ENCODE results near the gene C16orf82. TPM values are rescaled to one million over a fixed set of nuclear protein-coding genes. Genes with fewer than 3 reads are reported as not detected.

C16orf82 gene
- total RNA-seq, 1 donor from 2014 or later = not detected

DNA sequence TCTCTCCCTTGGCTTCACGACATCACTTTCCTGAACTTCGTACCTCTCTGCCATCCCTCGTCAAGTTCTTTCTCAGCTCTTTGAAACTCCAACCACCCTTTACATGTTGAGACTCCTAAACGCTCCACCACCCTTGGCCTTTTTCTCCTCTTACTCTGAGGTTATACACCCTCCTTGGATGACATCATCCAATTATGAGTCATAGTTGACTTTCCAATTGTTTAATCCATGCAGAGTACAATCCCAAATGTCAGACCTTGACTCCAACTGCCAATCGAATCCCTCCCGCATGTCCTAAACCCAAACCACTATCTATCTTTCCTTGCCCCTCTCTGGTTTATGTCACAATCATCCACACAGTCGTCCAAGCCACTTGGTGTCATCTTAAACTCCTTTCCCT, 18.4 kb upstream of the C16orf82 start:
- TF ChIP-seq, protein P1, sequence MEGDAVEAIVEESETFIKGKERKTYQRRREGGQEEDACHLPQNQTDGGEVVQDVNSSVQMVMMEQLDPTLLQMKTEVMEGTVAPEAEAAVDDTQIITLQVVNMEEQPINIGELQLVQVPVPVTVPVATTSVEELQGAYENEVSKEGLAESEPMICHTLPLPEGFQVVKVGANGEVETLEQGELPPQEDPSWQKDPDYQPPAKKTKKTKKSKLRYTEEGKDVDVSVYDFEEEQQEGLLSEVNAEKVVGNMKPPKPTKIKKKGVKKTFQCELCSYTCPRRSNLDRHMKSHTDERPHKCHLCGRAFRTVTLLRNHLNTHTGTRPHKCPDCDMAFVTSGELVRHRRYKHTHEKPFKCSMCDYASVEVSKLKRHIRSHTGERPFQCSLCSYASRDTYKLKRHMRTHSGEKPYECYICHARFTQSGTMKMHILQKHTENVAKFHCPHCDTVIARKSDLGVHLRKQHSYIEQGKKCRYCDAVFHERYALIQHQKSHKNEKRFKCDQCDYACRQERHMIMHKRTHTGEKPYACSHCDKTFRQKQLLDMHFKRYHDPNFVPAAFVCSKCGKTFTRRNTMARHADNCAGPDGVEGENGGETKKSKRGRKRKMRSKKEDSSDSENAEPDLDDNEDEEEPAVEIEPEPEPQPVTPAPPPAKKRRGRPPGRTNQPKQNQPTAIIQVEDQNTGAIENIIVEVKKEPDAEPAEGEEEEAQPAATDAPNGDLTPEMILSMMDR (IDR thresholded peaks at IDR 0.05; ENCODE audit: insufficient read depth, low read length, poor library complexity, severe bottlenecking) = no peak
- no peak overlapping the region for H3K4me3 ChIP-seq (ENCODE audit: low read depth, low read length)
- DNase-seq (ENCODE audit: low read depth) = no peak
- H3K27me3 ChIP-seq (ENCODE audit: control insufficient read depth, insufficient read depth, low read length) = no peaks in the 10 kb centered on the region
- H3K36me3 ChIP-seq (ENCODE audit: control insufficient read depth, insufficient read depth, low read length) = no peaks in the 10 kb centered on the region

- no peak for DNase-seq (ENCODE audit: low read depth)
Measured at GRCh38 chr16:27049117-27049516, 17.6 kb upstream of the C16orf82 start.

GRCh38 chr16:27052007-27052406, 14.7 kb upstream of the C16orf82 start:
- Histone ChIP-seq H3K36me3 (ENCODE audit: control insufficient read depth, insufficient read depth, low read length) (no peaks in the 10 kb centered on the region), H3K27me3 (ENCODE audit: control insufficient read depth, insufficient read depth, low read length) (no peaks in the 10 kb centered on the region), H3K4me3 (ENCODE audit: low read depth, low read length) (no peak overlapping the region)
- TF ChIP-seq, protein P1 (IDR thresholded peaks at IDR 0.05; ENCODE audit: insufficient read depth, low read length, poor library complexity, severe bottlenecking) = no peak
- no peak for DNase-seq (ENCODE audit: low read depth)

More at GRCh38 chr16:27049117-27049516, 17.6 kb upstream of the C16orf82 start:
- no peaks in the 10 kb centered on the region for H3K36me3 ChIP-seq (ENCODE audit: control insufficient read depth, insufficient read depth, low read length)
- H3K4me3 ChIP-seq (ENCODE audit: low read depth, low read length) = no peak overlapping the region
- H3K27me3 ChIP-seq (ENCODE audit: control insufficient read depth, insufficient read depth, low read length) = no peaks in the 10 kb centered on the region
- TF ChIP-seq, protein P1 (IDR thresholded peaks at IDR 0.05; ENCODE audit: insufficient read depth, low read length, poor library complexity, severe bottlenecking) = no peak

DNA sequence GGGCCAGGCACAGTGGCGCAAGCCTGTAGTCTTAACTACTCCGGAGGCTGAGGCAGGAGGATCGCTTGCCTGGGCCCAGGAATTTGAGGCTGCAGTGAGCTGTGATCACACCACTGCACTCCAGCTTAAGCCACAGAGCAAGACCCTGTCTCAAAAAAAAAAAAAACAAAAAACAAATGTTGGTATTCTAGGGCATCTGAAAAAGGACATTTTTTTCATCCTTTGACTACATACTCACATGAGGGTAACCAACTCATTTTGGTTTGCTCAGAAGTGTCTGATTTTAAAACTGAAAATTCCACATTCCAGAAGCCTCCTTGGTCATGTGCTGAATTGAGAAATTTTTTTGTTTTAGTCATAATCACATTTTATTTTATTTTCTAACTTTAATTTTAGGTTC, 12.7 kb upstream of the C16orf82 start:
- no peaks in the 10 kb centered on the region for H3K27me3 ChIP-seq (ENCODE audit: control insufficient read depth, insufficient read depth, low read length)
- TF ChIP-seq, protein P1 (IDR thresholded peaks at IDR 0.05; ENCODE audit: insufficient read depth, low read length, poor library complexity, severe bottlenecking) = no peak
- H3K4me3 ChIP-seq (ENCODE audit: low read depth, low read length) = no peak overlapping the region
- DNase-seq (ENCODE audit: low read depth) = no peak
- H3K36me3 ChIP-seq (ENCODE audit: control insufficient read depth, insufficient read depth, low read length) = no peaks in the 10 kb centered on the region

- TF ChIP-seq, protein P1 (IDR thresholded peaks at IDR 0.05; ENCODE audit: insufficient read depth, low read length, poor library complexity, severe bottlenecking) = no peak
Measured at GRCh38 chr16:27058299-27058698, 8.4 kb upstream of the C16orf82 start.

GRCh38 chr16:27070776-27071175, 4.0 kb downstream of the C16orf82 start:
- H3K4me3 ChIP-seq (ENCODE audit: low read depth, low read length) = no peak overlapping the region
- H3K27me3 ChIP-seq (ENCODE audit: control insufficient read depth, insufficient read depth, low read length) = peaks cover 16% of the 10 kb centered on the region
- TF ChIP-seq, protein P1 (IDR thresholded peaks at IDR 0.05; ENCODE audit: insufficient read depth, low read length, poor library complexity, severe bottlenecking) = no peak
- H3K36me3 ChIP-seq (ENCODE audit: control insufficient read depth, insufficient read depth, low read length) = no peaks in the 10 kb centered on the region
- no peak for DNase-seq (ENCODE audit: low read depth)

More at GRCh38 chr16:27058299-27058698, 8.4 kb upstream of the C16orf82 start:
- Histone ChIP-seq H3K27me3 (ENCODE audit: control insufficient read depth, insufficient read depth, low read length) (no peaks in the 10 kb centered on the region), H3K36me3 (ENCODE audit: control insufficient read depth, insufficient read depth, low read length) (no peaks in the 10 kb centered on the region), H3K4me3 (ENCODE audit: low read depth, low read length) (no peak overlapping the region)
- no peak for DNase-seq (ENCODE audit: low read depth)

All from kidney epithelial cell (primary cell).